ENCODE results near the gene PHACTR1. TPM values are rescaled to one million over a fixed set of nuclear protein-coding genes. Genes with fewer than 3 reads are reported as not detected.

The PHACTR1 gene
- total RNA-seq, 1 donor from 2014 or later, result 8.5 TPM

DNA sequence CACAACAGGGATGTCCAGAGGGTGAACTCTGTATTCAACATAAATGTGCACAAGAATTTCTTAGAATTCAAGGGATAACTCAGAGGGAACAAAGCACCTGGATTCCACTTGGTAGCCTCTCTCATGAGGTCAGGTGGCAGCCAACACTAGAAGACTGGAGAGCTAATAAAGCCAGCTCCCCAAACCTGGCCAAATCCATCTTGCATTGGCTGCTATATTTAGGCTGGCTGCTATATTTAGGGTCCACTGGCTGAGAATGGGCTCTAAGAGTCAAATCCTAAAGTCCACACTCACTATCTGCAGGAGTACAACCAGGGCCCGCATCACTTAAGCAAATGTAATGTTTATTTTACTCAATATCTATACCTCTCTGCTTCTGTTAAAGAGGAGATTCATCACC, 591.8 kb downstream of the PHACTR1 start:
- H3K4me3 Mint-ChIP-seq (ENCODE audit: unreplicated experiment), result no peak overlapping the region
- no peaks in the 10 kb centered on the region for H4K20me1 ChIP-seq (ENCODE audit: insufficient read depth, low read length)
- no peaks in the 10 kb centered on the region for H3K9me3 ChIP-seq (ENCODE audit: insufficient read depth, low read depth, low read length)
- peaks cover 18% of the 10 kb centered on the region for H3K4me1 Mint-ChIP-seq (ENCODE audit: low read depth, unreplicated experiment)
- no peak overlapping the region for H3K4me2 ChIP-seq (ENCODE audit: low read length)
- H3K9ac ChIP-seq (ENCODE audit: low read length), result no peak overlapping the region
- H3K4me3 ChIP-seq (ENCODE audit: insufficient read depth, low read depth, low read length), result no peak overlapping the region
- H3K27me3 ChIP-seq (ENCODE audit: insufficient read depth, low read length), result no peaks in the 10 kb centered on the region
- H3K4me1 ChIP-seq (ENCODE audit: insufficient read depth, low read length), result peaks cover 19% of the 10 kb centered on the region
- FAIRE-seq, result no peak
- H3K36me3 ChIP-seq (ENCODE audit: insufficient read depth, low read length), result peaks cover 26% of the 10 kb centered on the region
- TF ChIP-seq EZH2 (IDR thresholded peaks at IDR 0.05; ENCODE audit: insufficient read depth, low read length), result no peak
- TF ChIP-seq, protein P1, sequence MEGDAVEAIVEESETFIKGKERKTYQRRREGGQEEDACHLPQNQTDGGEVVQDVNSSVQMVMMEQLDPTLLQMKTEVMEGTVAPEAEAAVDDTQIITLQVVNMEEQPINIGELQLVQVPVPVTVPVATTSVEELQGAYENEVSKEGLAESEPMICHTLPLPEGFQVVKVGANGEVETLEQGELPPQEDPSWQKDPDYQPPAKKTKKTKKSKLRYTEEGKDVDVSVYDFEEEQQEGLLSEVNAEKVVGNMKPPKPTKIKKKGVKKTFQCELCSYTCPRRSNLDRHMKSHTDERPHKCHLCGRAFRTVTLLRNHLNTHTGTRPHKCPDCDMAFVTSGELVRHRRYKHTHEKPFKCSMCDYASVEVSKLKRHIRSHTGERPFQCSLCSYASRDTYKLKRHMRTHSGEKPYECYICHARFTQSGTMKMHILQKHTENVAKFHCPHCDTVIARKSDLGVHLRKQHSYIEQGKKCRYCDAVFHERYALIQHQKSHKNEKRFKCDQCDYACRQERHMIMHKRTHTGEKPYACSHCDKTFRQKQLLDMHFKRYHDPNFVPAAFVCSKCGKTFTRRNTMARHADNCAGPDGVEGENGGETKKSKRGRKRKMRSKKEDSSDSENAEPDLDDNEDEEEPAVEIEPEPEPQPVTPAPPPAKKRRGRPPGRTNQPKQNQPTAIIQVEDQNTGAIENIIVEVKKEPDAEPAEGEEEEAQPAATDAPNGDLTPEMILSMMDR (IDR thresholded peaks at IDR 0.05; ENCODE audit: insufficient read depth, low read depth, low read length), result no peak
- H3K79me2 ChIP-seq (ENCODE audit: insufficient read depth, low read length), result no peaks in the 10 kb centered on the region
- no peak overlapping the region for H3K27ac ChIP-seq (ENCODE audit: low read depth, low read length)
- H3K36me3 Mint-ChIP-seq (ENCODE audit: low read depth, unreplicated experiment), result peaks cover 12% of the 10 kb centered on the region
- DNase-seq (ENCODE audit: low read depth), result no peak
- H3K27ac Mint-ChIP-seq (ENCODE audit: unreplicated experiment), result no peak overlapping the region
- H3K9me3 Mint-ChIP-seq (ENCODE audit: unreplicated experiment), result no peaks in the 10 kb centered on the region
- H2AFZ ChIP-seq (ENCODE audit: low read depth, low read length), result no peak overlapping the region
- H3K27me3 Mint-ChIP-seq (ENCODE audit: low read depth, unreplicated experiment), result no peaks in the 10 kb centered on the region

DNA sequence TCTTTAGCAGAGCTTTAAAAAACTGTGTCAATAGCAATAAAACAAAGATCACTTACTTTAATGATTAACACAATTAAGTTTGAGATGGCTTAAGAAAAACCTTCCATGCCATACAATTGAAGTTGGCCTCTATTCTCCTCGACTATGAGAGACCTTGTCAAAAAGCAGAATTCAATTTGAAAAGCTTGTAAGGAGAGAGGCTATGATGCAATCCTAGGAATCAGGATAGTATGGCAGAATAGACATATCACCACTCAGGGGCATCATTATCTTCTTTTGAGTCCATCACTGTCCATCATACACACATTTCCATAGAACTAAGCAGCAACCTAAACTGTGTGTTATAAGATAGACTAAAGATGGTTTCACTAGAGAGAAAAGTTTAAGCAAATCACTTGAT, 594.6 kb downstream of the PHACTR1 start:
- Histone ChIP-seq H3K9ac (ENCODE audit: low read length) (no peak overlapping the region), H3K36me3 (ENCODE audit: insufficient read depth, low read length) (peaks cover 30% of the 10 kb centered on the region), H4K20me1 (ENCODE audit: insufficient read depth, low read length) (no peaks in the 10 kb centered on the region), H3K4me1 (ENCODE audit: insufficient read depth, low read length) (no peaks in the 10 kb centered on the region), H3K27me3 (ENCODE audit: insufficient read depth, low read length) (no peaks in the 10 kb centered on the region), H3K27ac (ENCODE audit: low read depth, low read length) (no peak overlapping the region), H2AFZ (ENCODE audit: low read depth, low read length) (no peak overlapping the region), H3K4me3 (ENCODE audit: insufficient read depth, low read depth, low read length) (no peak overlapping the region), H3K79me2 (ENCODE audit: insufficient read depth, low read length) (no peaks in the 10 kb centered on the region), H3K9me3 (ENCODE audit: insufficient read depth, low read depth, low read length) (no peaks in the 10 kb centered on the region), H3K4me2 (ENCODE audit: low read length) (no peak overlapping the region)
- FAIRE-seq (no peak), DNase-seq (ENCODE audit: low read depth) (no peak)
- TF ChIP-seq EZH2 (IDR thresholded peaks at IDR 0.05; ENCODE audit: insufficient read depth, low read length), result no peak
- TF ChIP-seq, protein P1 (IDR thresholded peaks at IDR 0.05; ENCODE audit: insufficient read depth, low read depth, low read length), result no peak
- no peak overlapping the region for H3K4me3 Mint-ChIP-seq (ENCODE audit: unreplicated experiment)
- no peaks in the 10 kb centered on the region for H3K27me3 Mint-ChIP-seq (ENCODE audit: low read depth, unreplicated experiment)
- H3K27ac Mint-ChIP-seq (ENCODE audit: unreplicated experiment), result no peak overlapping the region
- H3K36me3 Mint-ChIP-seq (ENCODE audit: low read depth, unreplicated experiment), result peaks cover 14% of the 10 kb centered on the region
- peaks cover 7% of the 10 kb centered on the region for H3K4me1 Mint-ChIP-seq (ENCODE audit: low read depth, unreplicated experiment)
- H3K9me3 Mint-ChIP-seq (ENCODE audit: unreplicated experiment), result no peaks in the 10 kb centered on the region

DNA sequence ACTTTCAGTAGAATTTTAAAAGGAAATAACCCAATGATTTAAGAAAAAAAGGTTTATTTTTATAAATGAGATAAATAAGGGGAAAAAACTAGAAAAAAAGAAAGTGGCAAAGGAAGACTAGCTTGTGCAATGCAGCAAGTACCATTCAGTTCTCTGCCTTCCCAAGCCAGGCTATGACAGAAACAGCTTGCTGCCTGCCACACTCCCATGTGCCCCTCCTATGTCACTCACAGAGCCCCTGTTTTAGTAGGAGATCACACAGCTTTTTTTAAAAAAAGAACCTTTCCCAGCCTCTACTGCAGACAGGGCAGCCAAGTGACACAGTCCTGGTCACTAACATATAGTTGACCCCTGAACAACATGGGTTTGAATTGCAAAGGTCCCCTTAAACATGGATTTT, 598.2 kb downstream of the PHACTR1 start:
- DNase-seq (ENCODE audit: low read depth) (no peak), FAIRE-seq (no peak)
- Mint-ChIP-seq H3K4me1 (ENCODE audit: low read depth, unreplicated experiment) (no peaks in the 10 kb centered on the region), H3K27me3 (ENCODE audit: low read depth, unreplicated experiment) (no peaks in the 10 kb centered on the region), H3K9me3 (ENCODE audit: unreplicated experiment) (no peaks in the 10 kb centered on the region), H3K27ac (ENCODE audit: unreplicated experiment) (no peak overlapping the region), H3K4me3 (ENCODE audit: unreplicated experiment) (no peak overlapping the region), H3K36me3 (ENCODE audit: low read depth, unreplicated experiment) (peaks cover 5% of the 10 kb centered on the region)
- no peak overlapping the region for H2AFZ ChIP-seq (ENCODE audit: low read depth, low read length)
- H4K20me1 ChIP-seq (ENCODE audit: insufficient read depth, low read length), result no peaks in the 10 kb centered on the region
- no peaks in the 10 kb centered on the region for H3K27me3 ChIP-seq (ENCODE audit: insufficient read depth, low read length)
- no peaks in the 10 kb centered on the region for H3K79me2 ChIP-seq (ENCODE audit: insufficient read depth, low read length)
- no peak overlapping the region for H3K4me2 ChIP-seq (ENCODE audit: low read length)
- no peaks in the 10 kb centered on the region for H3K4me1 ChIP-seq (ENCODE audit: insufficient read depth, low read length)
- H3K9ac ChIP-seq (ENCODE audit: low read length), result no peak overlapping the region
- no peaks in the 10 kb centered on the region for H3K9me3 ChIP-seq (ENCODE audit: insufficient read depth, low read depth, low read length)
- TF ChIP-seq, protein P1 (IDR thresholded peaks at IDR 0.05; ENCODE audit: insufficient read depth, low read depth, low read length), result no peak
- TF ChIP-seq EZH2 (IDR thresholded peaks at IDR 0.05; ENCODE audit: insufficient read depth, low read length), result no peak
- H3K4me3 ChIP-seq (ENCODE audit: insufficient read depth, low read depth, low read length), result no peak overlapping the region
- H3K36me3 ChIP-seq (ENCODE audit: insufficient read depth, low read length), result peaks cover 30% of the 10 kb centered on the region
- H3K27ac ChIP-seq (ENCODE audit: low read depth, low read length), result no peak overlapping the region

All from astrocyte (in vitro differentiated cells and primary cell).